MCF 10A (cell line): ENCODE measurements around the gene SLC25A30. TPM values are rescaled to one million over a fixed set of nuclear protein-coding genes. Genes with fewer than 3 reads are reported as not detected.

Experiments
- BruUV-seq: library from RNA; stranded (reverse); fragments of 400-500 nt; replicated peaks from 2 replicates; lab custom pipeline; 2021; lab: Mats Ljungman, UMichigan
- CTCF ChIA-PET: fragments of 300-600 bp; sonication (Branson Sonifier 250); formaldehyde crosslinking; extraction: SDS; loops from one replicate; lab custom pipeline; 2021; ENCODE audit warnings: antibody characterized with exemption, inconsistent platforms; lab: Yijun Ruan, JAX
- POLR2A ChIA-PET: fragments of 300-600, 350-650 bp; sonication (Branson Sonifier 250); formaldehyde crosslinking; extraction: SDS; loops from one replicate; lab custom pipeline; 2020; ENCODE audit warnings: antibody characterized with exemption, inconsistent platforms; lab: Yijun Ruan, JAX
- DNase-seq: peaks from one replicate; pipeline ENCODE4 v3.0.0-alpha.2; 2018; ENCODE audit not compliant: unreplicated experiment
- H3K27ac Mint-ChIP-seq: one replicate; pipeline ENCODE4 v1.8.0; 2022; ENCODE audit warnings: mild to moderate bottlenecking, low read depth, mixed read lengths; ENCODE audit not compliant: unreplicated experiment
- H3K27me3 Mint-ChIP-seq: one replicate; pipeline ENCODE4 v1.8.0; 2022; ENCODE audit warnings: mixed read lengths; ENCODE audit not compliant: insufficient read depth, unreplicated experiment
- H3K36me3 Mint-ChIP-seq: one replicate; pipeline ENCODE4 v1.8.0; 2022; ENCODE audit warnings: mild to moderate bottlenecking, moderate library complexity, mixed read lengths; ENCODE audit not compliant: insufficient read depth, unreplicated experiment
- H3K4me1 Mint-ChIP-seq: one replicate; pipeline ENCODE4 v1.8.0; 2022; ENCODE audit warnings: mixed read lengths; ENCODE audit not compliant: insufficient read depth, unreplicated experiment
- H3K4me3 Mint-ChIP-seq: one replicate; pipeline ENCODE4 v1.8.0; 2022; ENCODE audit warnings: mild to moderate bottlenecking, moderate library complexity, mixed read lengths; ENCODE audit not compliant: unreplicated experiment
- H3K9me3 Mint-ChIP-seq: one replicate; pipeline ENCODE4 v1.8.0; 2022; ENCODE audit warnings: mixed read lengths; ENCODE audit not compliant: unreplicated experiment
- intact Hi-C: fragments of 100-400 bp; cut with micrococcal nuclease; formaldehyde crosslinking; loops from 2 replicates; pipeline ENCODE4 v1.14.1; 2022
- total RNA-seq: library from RNA; stranded (reverse); gene quantifications from 2 replicates; pipeline ENCODE4 v1.2.3, GENCODE V29; 2022
- TF ChIP-seq, protein P1 (sequence below): fragments of 200-600 bp; IDR thresholded peaks from one replicate; pipeline ENCODE4 v1.8.0; 2022; ENCODE audit warnings: antibody characterized with exemption, mild to moderate bottlenecking; ENCODE audit not compliant: unreplicated experiment

Gene SLC25A30
- total RNA-seq, 1 experiment from 2014 or later, result 11.9 TPM

DNA sequence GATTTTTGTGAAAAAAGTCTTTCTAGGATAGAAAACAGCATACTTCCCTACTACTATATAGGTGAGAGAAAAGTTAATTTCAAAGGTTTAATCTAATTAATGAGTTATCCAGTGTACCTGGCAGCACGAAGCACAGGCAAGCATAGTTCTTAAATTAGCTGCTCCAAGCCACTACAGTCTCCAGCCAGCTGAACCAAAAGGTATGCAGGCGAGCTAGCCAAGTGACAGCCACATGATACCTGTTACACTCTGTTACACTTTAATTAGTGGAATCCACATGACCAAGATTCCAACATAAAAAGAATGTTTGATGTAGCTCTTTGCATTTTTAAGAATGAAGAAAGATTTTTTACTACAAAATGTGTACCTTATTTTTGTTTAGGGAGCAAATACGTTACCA is 15.5 kb downstream of the SLC25A30 start:
- no peak overlapping the region for H3K4me3 Mint-ChIP-seq
- TF ChIP-seq, protein P1, sequence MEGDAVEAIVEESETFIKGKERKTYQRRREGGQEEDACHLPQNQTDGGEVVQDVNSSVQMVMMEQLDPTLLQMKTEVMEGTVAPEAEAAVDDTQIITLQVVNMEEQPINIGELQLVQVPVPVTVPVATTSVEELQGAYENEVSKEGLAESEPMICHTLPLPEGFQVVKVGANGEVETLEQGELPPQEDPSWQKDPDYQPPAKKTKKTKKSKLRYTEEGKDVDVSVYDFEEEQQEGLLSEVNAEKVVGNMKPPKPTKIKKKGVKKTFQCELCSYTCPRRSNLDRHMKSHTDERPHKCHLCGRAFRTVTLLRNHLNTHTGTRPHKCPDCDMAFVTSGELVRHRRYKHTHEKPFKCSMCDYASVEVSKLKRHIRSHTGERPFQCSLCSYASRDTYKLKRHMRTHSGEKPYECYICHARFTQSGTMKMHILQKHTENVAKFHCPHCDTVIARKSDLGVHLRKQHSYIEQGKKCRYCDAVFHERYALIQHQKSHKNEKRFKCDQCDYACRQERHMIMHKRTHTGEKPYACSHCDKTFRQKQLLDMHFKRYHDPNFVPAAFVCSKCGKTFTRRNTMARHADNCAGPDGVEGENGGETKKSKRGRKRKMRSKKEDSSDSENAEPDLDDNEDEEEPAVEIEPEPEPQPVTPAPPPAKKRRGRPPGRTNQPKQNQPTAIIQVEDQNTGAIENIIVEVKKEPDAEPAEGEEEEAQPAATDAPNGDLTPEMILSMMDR, result no peak
- intact Hi-C loops, result no loop called here
- CTCF ChIA-PET, result no interaction called here
- DNase-seq, result no peak
- POLR2A ChIA-PET, result no interaction called here
- H3K9me3 Mint-ChIP-seq, result no peaks in the 10 kb centered on the region
- peaks cover 56% of the 10 kb centered on the region for H3K36me3 Mint-ChIP-seq
- no peaks in the 10 kb centered on the region for H3K27me3 Mint-ChIP-seq
- H3K4me1 Mint-ChIP-seq, result no peaks in the 10 kb centered on the region
- no TSS peak for BruUV-seq
- no peak overlapping the region for H3K27ac Mint-ChIP-seq

GRCh38 chr13:45401314-45401713 is 16.9 kb downstream of the SLC25A30 start:
- Mint-ChIP-seq H3K4me3 (no peak overlapping the region), H3K4me1 (no peaks in the 10 kb centered on the region), H3K27ac (no peak overlapping the region), H3K36me3 (peaks cover 53% of the 10 kb centered on the region), H3K27me3 (no peaks in the 10 kb centered on the region), H3K9me3 (no peaks in the 10 kb centered on the region)
- POLR2A ChIA-PET, result no interaction called here
- BruUV-seq, result no TSS peak
- DNase-seq, result no peak
- TF ChIP-seq, protein P1, result no peak
- CTCF ChIA-PET, result interaction anchor here (1.4 kb wide), 1 partner anchor 11 kb away, joined by 5 read pairs; no protein-coding TSS in a partner anchor
- intact Hi-C loops, result no loop called here

DNA sequence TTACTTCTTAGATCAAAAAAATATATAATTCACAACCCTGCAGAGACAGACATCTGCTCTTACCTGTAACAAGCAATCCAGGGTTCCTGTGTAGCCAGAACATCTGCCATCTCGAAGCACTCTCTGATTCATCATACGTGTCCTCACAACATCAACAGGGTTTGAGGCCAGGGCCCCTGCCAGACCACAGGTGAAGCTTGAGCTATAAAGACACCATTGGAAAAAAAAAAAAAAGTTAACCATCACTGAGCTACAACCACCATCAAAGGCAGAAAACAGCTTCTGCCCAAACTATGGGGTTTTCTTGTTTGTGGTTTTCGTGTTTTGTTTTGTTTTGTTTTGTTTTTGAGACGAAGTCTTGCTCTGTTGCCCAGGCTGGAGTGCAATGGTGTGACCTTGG is 19.3 kb downstream of the SLC25A30 start:
- no TSS peak for BruUV-seq
- peaks cover 52% of the 10 kb centered on the region for H3K36me3 Mint-ChIP-seq
- H3K27me3 Mint-ChIP-seq, result no peaks in the 10 kb centered on the region
- no peak for DNase-seq
- intact Hi-C loops, result no loop called here
- H3K4me1 Mint-ChIP-seq, result no peaks in the 10 kb centered on the region
- H3K4me3 Mint-ChIP-seq, result no peak overlapping the region
- no peak overlapping the region for H3K27ac Mint-ChIP-seq
- POLR2A ChIA-PET, result interaction anchor here (0.5 to 1.2 kb wide), 2 partner anchors 13 to 85 kb away, joined by 4 to 5 read pairs; no protein-coding TSS in a partner anchor
- no peaks in the 10 kb centered on the region for H3K9me3 Mint-ChIP-seq
- TF ChIP-seq, protein P1, result no peak
- CTCF ChIA-PET, result interaction anchor here (0.8 kb wide), 1 partner anchor 95 kb away, joined by 3 read pairs; no protein-coding TSS in a partner anchor

DNA sequence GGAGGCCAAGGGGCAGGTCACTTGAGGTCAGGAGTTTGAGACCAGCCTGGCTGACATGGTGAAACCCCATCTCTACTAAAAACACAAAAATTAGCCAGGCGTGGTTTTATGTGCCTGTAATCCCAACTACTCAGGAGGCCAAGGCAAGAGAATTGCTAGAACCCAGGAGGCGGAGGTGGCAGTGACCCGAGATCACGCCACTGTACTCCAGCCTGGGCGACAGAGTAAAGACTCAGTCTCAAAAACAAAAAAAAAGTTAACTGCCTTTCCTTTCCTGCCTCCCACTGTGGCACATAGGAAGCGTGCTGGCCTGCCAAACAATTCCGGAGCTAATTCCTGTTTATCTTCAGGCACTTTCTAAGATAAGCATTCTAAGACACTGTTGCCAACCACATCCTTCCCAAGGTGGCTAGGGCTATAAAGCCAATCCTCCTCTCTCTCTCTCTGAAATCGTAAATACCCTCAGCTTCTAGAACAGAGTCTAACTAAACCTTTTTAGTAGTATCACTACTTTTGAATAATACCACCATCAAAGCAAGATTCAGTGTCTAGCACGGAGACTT is 21.6 kb downstream of the SLC25A30 start:
- no peaks in the 10 kb centered on the region for H3K9me3 Mint-ChIP-seq
- H3K36me3 Mint-ChIP-seq, result peaks cover 44% of the 10 kb centered on the region
- ChIA-PET POLR2A (interaction anchor here (0.6 to 1.0 kb wide), 4 partner anchors 21 to 1947 kb away, joined by 3 to 5 read pairs (median 3); partner anchors contain the start of gene COG3), CTCF (interaction anchor here (1.2 to 3.3 kb wide), 4 partner anchors 8 to 87 kb away, joined by 3 to 13 read pairs (median 6); partner anchors contain the start of gene SLC25A30)
- BruUV-seq, result no TSS peak
- H3K27me3 Mint-ChIP-seq, result no peaks in the 10 kb centered on the region
- H3K27ac Mint-ChIP-seq, result no peak overlapping the region
- DNase-seq, result no peak
- H3K4me1 Mint-ChIP-seq, result no peaks in the 10 kb centered on the region
- H3K4me3 Mint-ChIP-seq, result no peak overlapping the region
- intact Hi-C loops, result no loop called here
- TF ChIP-seq, protein P1, result no peak
